Choroid plexus epithelial cell (primary cell): Measurements from ENCODE around the gene TWIST2.
A peak's percentile ranks its signal among the peaks of the same experiment; 100 is the strongest.

Experiments used
- DNase-seq: peaks from one replicate; pipeline ENCODE4 v3.0.0-alpha.2; 2010; ENCODE audit warnings: low read depth
- H3K4me3 ChIP-seq: 2 replicates; pipeline ENCODE4 v1.5.1; 2011; ENCODE audit warnings: low read depth, mild to moderate bottlenecking, control low read depth, low read length, moderate library complexity
- TF ChIP-seq, protein P1 (sequence below): conservative IDR thresholded peaks from 2 replicates; pipeline ENCODE4 v1.5.1; 2011; ENCODE audit warnings: low read depth, mild to moderate bottlenecking, control low read depth, inconsistent platforms, low read length, moderate library complexity

TWIST2 gene

DNA sequence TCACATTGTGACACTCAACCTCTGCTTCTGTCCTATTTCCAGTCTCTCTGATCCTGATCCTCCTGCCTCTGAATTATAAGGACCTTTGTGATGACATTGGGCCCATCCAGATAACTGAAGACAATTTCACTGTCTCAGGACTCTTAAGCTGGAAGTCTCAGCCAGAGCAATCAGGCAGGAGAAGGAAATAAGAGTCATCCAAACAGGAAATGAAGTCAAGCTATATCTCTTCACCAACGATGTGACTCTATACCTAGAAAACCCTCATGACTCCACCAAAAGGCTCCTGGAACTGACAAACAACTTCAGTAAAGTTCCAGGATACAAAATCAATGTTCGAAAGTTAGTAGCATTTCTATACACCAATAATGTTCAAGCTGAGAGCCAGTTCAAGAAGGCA, 29.3 kb upstream of the TWIST2 start:
- no peak overlapping the region for H3K4me3 ChIP-seq
- no peak for DNase-seq
- TF ChIP-seq, protein P1, sequence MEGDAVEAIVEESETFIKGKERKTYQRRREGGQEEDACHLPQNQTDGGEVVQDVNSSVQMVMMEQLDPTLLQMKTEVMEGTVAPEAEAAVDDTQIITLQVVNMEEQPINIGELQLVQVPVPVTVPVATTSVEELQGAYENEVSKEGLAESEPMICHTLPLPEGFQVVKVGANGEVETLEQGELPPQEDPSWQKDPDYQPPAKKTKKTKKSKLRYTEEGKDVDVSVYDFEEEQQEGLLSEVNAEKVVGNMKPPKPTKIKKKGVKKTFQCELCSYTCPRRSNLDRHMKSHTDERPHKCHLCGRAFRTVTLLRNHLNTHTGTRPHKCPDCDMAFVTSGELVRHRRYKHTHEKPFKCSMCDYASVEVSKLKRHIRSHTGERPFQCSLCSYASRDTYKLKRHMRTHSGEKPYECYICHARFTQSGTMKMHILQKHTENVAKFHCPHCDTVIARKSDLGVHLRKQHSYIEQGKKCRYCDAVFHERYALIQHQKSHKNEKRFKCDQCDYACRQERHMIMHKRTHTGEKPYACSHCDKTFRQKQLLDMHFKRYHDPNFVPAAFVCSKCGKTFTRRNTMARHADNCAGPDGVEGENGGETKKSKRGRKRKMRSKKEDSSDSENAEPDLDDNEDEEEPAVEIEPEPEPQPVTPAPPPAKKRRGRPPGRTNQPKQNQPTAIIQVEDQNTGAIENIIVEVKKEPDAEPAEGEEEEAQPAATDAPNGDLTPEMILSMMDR = no peak

DNA sequence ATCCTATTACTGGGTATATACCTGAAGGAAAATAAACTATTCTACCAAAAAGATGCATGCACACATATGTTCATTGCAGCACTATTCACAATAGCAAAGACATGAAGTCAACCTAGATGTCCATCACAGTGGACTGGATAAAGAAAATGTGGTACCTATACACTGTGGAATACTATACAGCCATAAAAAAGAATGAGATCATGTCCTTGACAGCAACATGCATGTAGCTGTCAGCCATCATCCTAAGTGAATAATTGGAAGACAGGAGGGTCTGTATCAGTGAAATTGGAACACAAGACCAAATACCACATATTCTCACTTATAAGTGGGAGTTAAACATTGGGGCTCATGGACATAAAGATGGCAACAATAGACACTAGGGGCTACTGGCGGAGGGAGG, 27.7 kb upstream of the TWIST2 start:
- H3K4me3 ChIP-seq = no peak overlapping the region
- TF ChIP-seq, protein P1 = no peak
- no peak for DNase-seq

DNA sequence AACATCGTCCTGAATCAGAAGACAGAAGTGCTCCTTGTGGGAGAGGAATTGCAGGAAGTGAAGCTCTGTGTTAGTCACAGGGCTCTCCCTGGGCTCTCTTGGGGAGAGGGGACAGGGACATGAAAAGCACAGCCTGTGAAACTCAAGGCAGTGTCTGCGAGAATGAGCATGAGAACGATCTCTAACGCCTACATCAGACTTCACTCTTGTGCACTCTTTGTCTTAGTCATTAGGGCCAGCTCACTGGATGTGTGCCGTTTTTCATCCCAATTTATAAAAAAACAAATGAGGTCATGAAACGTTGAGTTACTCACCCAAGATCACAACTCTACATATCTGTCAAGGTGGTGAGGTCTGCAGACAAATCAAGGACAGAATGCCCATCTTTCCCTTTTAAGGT, 27.0 kb upstream of the TWIST2 start:
- DNase-seq = no peak

DNA sequence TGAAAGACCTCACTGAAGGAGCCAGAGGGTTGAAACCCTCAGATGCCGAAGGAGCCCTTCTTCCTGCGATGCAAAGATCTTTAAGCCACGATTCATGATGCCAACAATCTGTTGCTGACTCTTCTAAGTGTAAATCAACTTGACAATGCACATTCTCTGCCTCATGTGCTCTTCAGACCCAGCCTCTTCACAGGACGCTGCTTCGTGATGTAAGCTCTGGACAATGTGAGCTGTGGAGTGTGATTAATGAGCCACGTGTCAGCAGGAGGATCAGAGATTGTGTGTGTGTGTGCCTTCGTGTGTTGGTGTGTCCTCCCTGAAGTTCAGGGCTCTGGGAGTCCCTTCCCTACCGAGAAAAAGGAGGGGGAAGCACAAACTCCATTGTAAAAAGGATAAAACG, 26.5 kb upstream of the TWIST2 start:
- TF ChIP-seq, protein P1 = no peak
- DNase-seq = peak; percentile 28
- H3K4me3 ChIP-seq = no peak overlapping the region

More for the DNA sequence above, 27.0 kb upstream of the TWIST2 start:
- TF ChIP-seq, protein P1 = no peak
- no peak overlapping the region for H3K4me3 ChIP-seq

DNA sequence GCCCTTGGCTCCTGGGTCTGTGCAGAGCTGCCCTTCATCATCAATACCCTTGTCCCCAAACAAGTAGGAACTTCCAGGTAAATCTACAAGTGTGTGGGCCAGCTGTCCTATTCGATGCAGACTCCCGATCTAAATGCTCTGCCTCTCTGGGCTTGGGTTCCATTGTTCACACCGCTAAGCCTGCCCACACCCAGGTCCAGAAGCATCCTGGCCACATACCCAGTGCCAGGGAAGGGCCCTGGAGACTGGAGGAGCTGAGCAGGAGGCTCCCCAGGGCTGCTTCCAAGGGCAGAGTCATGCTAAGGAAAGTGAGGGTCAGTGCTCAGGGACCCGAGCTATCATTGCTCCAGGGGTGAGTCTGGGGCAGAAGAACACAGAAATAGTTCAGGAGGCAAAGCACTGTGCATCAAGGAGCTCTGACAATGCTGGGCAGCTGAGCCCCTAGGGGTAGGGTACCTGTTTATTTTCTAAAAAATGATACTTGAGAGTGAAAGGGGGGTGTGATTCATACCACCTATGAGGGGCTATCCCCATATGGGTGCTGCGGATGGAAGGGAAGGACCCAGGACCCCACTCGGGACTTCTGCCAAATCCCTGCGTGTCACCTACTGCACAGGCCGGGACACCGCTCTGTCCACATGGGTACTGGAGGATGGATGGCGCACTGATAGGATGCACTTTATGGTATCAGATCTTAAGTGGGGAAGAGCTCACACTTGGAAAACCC, 25.8 kb upstream of the TWIST2 start:
- no peak overlapping the region for H3K4me3 ChIP-seq
- no peak for DNase-seq
- TF ChIP-seq, protein P1 = no peak

DNA sequence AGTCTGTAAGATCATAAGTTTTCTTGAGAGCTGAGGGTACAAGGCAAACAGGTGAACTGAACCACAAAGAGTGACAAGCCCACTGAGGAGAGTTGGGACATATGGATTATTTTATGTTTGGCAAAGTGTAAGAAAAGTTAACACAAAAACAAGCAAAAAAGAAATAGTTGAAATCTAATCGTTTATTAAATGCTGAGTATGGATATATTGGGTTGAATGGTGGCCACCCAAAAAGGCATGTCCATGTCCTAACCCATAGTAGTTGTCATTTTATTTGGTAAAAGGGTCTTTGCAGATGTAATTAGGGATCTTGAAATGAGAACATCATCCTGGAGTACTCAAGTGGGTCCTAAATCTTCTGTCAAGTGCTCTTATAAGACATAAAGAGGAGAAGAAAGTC, 24.9 kb upstream of the TWIST2 start:
- TF ChIP-seq, protein P1 = no peak
- H3K4me3 ChIP-seq = no peak overlapping the region
- no peak for DNase-seq

DNA sequence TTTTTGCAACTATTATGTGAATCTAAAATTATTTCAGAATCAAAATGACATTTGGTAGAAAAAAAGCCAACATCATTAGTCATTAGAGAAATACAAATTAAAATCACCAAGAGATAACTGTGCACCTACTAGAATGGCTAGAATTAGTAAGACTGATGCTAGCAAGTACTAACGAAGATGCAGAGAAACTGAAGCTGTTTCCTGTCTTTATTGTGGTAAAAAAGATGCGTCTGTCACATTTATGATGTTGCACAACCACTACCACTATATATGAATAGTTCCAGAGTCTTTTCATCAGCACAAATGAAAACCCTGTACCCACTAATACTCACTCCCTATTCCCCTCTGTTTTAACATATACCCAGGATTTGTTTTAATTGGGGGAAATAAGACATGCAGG, 16.7 kb upstream of the TWIST2 start:
- TF ChIP-seq, protein P1 = no peak
- no peak overlapping the region for H3K4me3 ChIP-seq
- no peak for DNase-seq
